PC-3 (cell line): Measurements from ENCODE around the gene RAB11A.

Source experiments
- CTCF ChIP-seq: fragments of 300-600 bp; sonication (generic); conservative IDR thresholded peaks from 2 replicates; pipeline ENCODE4 v1.5.1; 2017; ENCODE audit warnings: antibody characterized with exemption, low read depth, mild to moderate bottlenecking, low read length
- EZH2 ChIP-seq: fragments of 300-600 bp; sonication (generic); IDR thresholded peaks from one replicate; pipeline ENCODE4 v1.6.1; 2017; ENCODE audit warnings: antibody characterized with exemption, mild to moderate bottlenecking, low read length; ENCODE audit not compliant: unreplicated experiment

GRCh38 chr15:65847989-65848388, 21.3 kb upstream of the RAB11A start:
- TF ChIP-seq EZH2: no peak
- no peak for TF ChIP-seq CTCF
